IMR-90 (cell line): ENCODE results near the gene RAD51B. TPM values are rescaled to one million over a fixed set of nuclear protein-coding genes. Genes with fewer than 3 reads are reported as not detected.
A peak's percentile ranks its signal among the peaks of the same experiment; 100 is the strongest.
"Not testable (repeated sequence)": the region's sequence is repeated elsewhere in the genome, so short reads cannot be mapped to it uniquely, and the experiment has no call there.

Experiments
- ATAC-seq: fragments of 200-7000 bp; cut with Tn5 transposase; 2 replicates; pipeline ENCODE4 v1.9.1; 2020; ENCODE audit warnings: low read depth, mild to moderate bottlenecking, moderate library complexity
- BruUV-seq: library from RNA; stranded (reverse); fragments of 400-500 nt; replicated peaks from 2 replicates; lab custom pipeline; 2021; lab: Mats Ljungman, UMichigan
- CTCF ChIA-PET: fragments of 300-600 bp; formaldehyde crosslinking; extraction: SDS; loops from one replicate; lab custom pipeline; 2021; ENCODE audit warnings: antibody characterized with exemption; lab: Yijun Ruan, JAX
- POLR2A ChIA-PET: fragments of 300-600 bp; sonication (Branson Sonifier 250); formaldehyde crosslinking; loops from one replicate; lab custom pipeline; 2022; ENCODE audit warnings: antibody characterized with exemption; ENCODE audit not compliant: unreplicated experiment; lab: Charles Lee
- DNase-seq: peaks from one replicate; pipeline ENCODE4 v3.0.0; 2013
- H2AFZ ChIP-seq: replicated peaks from 2 replicates; pipeline ENCODE3; 2013; ENCODE audit warnings: low read length, mild to moderate bottlenecking; ENCODE audit not compliant: poor library complexity
- H2AK5ac ChIP-seq: 2 replicates; pipeline ENCODE4 v1.6.1; 2013; ENCODE audit warnings: low read depth, low read length, inconsistent platforms
- H2AK9ac ChIP-seq: replicated peaks from 2 replicates; pipeline ENCODE3; 2013; ENCODE audit warnings: mild to moderate bottlenecking, low read depth, low read length, moderate library complexity; ENCODE audit not compliant: poor library complexity
- H2BK120ac ChIP-seq: 2 replicates; pipeline ENCODE4 v1.6.1; 2013; ENCODE audit warnings: low read depth, low read length, inconsistent platforms
- H2BK15ac ChIP-seq: 3 replicates; pipeline ENCODE4 v1.6.1; 2013; ENCODE audit warnings: low read depth, low read length, inconsistent platforms
- H2BK20ac ChIP-seq: 2 replicates; pipeline ENCODE4 v1.6.1; 2013; ENCODE audit warnings: low read depth, mild to moderate bottlenecking, inconsistent platforms, low read length, moderate library complexity
- H2BK5ac ChIP-seq: 2 replicates; pipeline ENCODE4 v1.6.1; 2013; ENCODE audit warnings: mild to moderate bottlenecking, low read depth, low read length, inconsistent platforms; ENCODE audit not compliant: poor library complexity, severe bottlenecking
- H3K14ac ChIP-seq: replicated peaks from 2 replicates; pipeline ENCODE4 v1.6.1; 2013; ENCODE audit warnings: low read depth, low read length, inconsistent platforms
- H3K18ac ChIP-seq: 2 replicates; pipeline ENCODE4 v1.6.1; 2013; ENCODE audit warnings: low read depth, low read length, control low read depth
- H3K23ac ChIP-seq: 2 replicates; pipeline ENCODE4 v1.6.1; 2013; ENCODE audit warnings: low read depth, low read length, inconsistent platforms
- H3K27ac ChIP-seq: 2 replicates; pipeline ENCODE4 v1.5.1; 2013; ENCODE audit warnings: mild to moderate bottlenecking, control low read depth, low read length; ENCODE audit not compliant: insufficient read depth
- H3K27me3 ChIP-seq: 2 replicates; pipeline ENCODE4 v1.6.1; 2013; ENCODE audit warnings: low read length; ENCODE audit not compliant: control insufficient read depth, insufficient read depth
- H3K36me3 ChIP-seq: 2 replicates; pipeline ENCODE4 v1.6.1; 2013; ENCODE audit warnings: low read length, mixed read lengths; ENCODE audit not compliant: control insufficient read depth, insufficient read depth
- H3K4ac ChIP-seq: 2 replicates; pipeline ENCODE4 v1.6.1; 2013; ENCODE audit warnings: low read depth, low read length, inconsistent platforms
- H3K4me1 ChIP-seq: 2 replicates; pipeline ENCODE4 v1.6.1; 2013; ENCODE audit warnings: low read length, mixed read lengths; ENCODE audit not compliant: control insufficient read depth, insufficient read depth
- H3K4me2 ChIP-seq: 2 replicates; pipeline ENCODE4 v1.6.1; 2013; ENCODE audit warnings: low read depth, mild to moderate bottlenecking, control low read depth, low read length, moderate library complexity
- H3K4me3 ChIP-seq: 2 replicates; pipeline ENCODE4 v1.5.1; 2013; ENCODE audit warnings: low read depth, mild to moderate bottlenecking, control low read depth, low read length, moderate library complexity; ENCODE audit not compliant: insufficient read depth
- H3K56ac ChIP-seq: 2 replicates; pipeline ENCODE4 v1.6.1; 2013; ENCODE audit warnings: low read length, inconsistent platforms; ENCODE audit not compliant: insufficient read depth; ENCODE audit errors: extremely low read depth
- H3K79me1 ChIP-seq, 2 experiments: 2 replicates each; pipeline ENCODE4 v1.6.1; 2013; ENCODE audit warnings: low read length in 2 of 2, inconsistent platforms in 1 of 2, low read depth in 1 of 2
- H3K9ac ChIP-seq: 2 replicates; pipeline ENCODE4 v1.6.1; 2013; ENCODE audit warnings: low read depth, low read length, control low read depth
- H3K9me1 ChIP-seq: 2 replicates; pipeline ENCODE4 v1.6.1; 2013; ENCODE audit warnings: low read length, inconsistent platforms; ENCODE audit not compliant: insufficient read depth
- H3K9me3 ChIP-seq: 2 replicates; pipeline ENCODE4 v1.6.1; 2013; ENCODE audit warnings: low read length; ENCODE audit not compliant: control insufficient read depth, insufficient read depth
- H4K20me1 ChIP-seq: 2 replicates; pipeline ENCODE4 v1.6.1; 2013; ENCODE audit warnings: low read length, inconsistent platforms; ENCODE audit not compliant: insufficient read depth
- H4K5ac ChIP-seq: 2 replicates; pipeline ENCODE4 v1.6.1; 2013; ENCODE audit warnings: mild to moderate bottlenecking, low read depth, low read length, control low read depth
- H4K8ac ChIP-seq, 2 experiments: 2 replicates each; pipeline ENCODE4 v1.6.1; 2013; ENCODE audit warnings: low read depth in 2 of 2, low read length in 2 of 2, control low read depth in 1 of 2, inconsistent platforms in 1 of 2
- H4K91ac ChIP-seq: 2 replicates; pipeline ENCODE4 v1.6.1; 2013; ENCODE audit warnings: low read depth, low read length, inconsistent platforms; ENCODE audit not compliant: insufficient read depth
- BHLHE40 ChIP-seq: fragments of 150-350 bp; IDR thresholded peaks from 2 replicates; pipeline ENCODE4 v1.6.1; 2016; ENCODE audit warnings: mild to moderate bottlenecking, low read depth, low read length
- CEBPB ChIP-seq: IDR thresholded peaks from 2 replicates; pipeline ENCODE4 v1.6.1; 2012; ENCODE audit warnings: low read depth, low read length, improper control_type of control experiment
- CTCF ChIP-seq: conservative IDR thresholded peaks from 2 replicates; pipeline ENCODE4 v1.5.1; 2012; ENCODE audit warnings: mild to moderate bottlenecking, low read depth, low read length, improper control_type of control experiment
- MAZ ChIP-seq: IDR thresholded peaks from 2 replicates; pipeline ENCODE4 v1.6.1; 2012; ENCODE audit warnings: low read depth, mild to moderate bottlenecking, low read length, improper control_type of control experiment, moderate library complexity, borderline replicate concordance
- WGBS, 2 experiments: methylation state at CpG; one replicate each; pipeline versions ENCODE4 v1.1.5 to v1.1.7; 2013; ENCODE audit warnings: missing lambda C conversion rate in 2 of 2; ENCODE audit not compliant: insufficient read length in 1 of 2; ENCODE audit errors: extremely low coverage in 2 of 2; 5-methylcytosine and 5-hydroxymethylcytosine counted together
- dilution Hi-C: fragments of 300-500 bp; cut with HindIII; formaldehyde crosslinking; loops from one replicate; pipeline ENCODE4 v1.14.3; 2018; ENCODE audit warnings: low sequenced_read_pairs; ENCODE audit not compliant: unreplicated experiment
- in situ Hi-C: fragments of 300-500 bp; cut with MboI; formaldehyde crosslinking; loops from 3 replicates; pipeline ENCODE4 v1.14.3; 2019; ENCODE audit warnings: low sequenced_read_pairs, inconsistent platforms, mixed read lengths
- intact Hi-C: fragments of 100-400 bp; cut with micrococcal nuclease; formaldehyde crosslinking; loops from 2 replicates; pipeline ENCODE4 v1.10.0; 2022
- polyA plus RNA-seq, 3 experiments: library from polyadenylated mRNA; depleted of rRNA; stranded (reverse); fragments of >200 nt; gene quantifications; 2 replicates each; pipeline ENCODE4 v1.2.3, GENCODE V29; 2012; ENCODE audit warnings: low replicate concordance in 1 of 3
- total RNA-seq: library from RNA; depleted of rRNA; stranded (reverse); fragments of >200 nt; gene quantifications from 2 replicates; pipeline ENCODE4 v1.2.3, GENCODE V29; 2012

The RAD51B gene
- total and polyA plus RNA-seq, 2 of the 4 experiments (the other 2 are of a cell fraction) = 5.1 to 18.8 TPM

- no peak for TF ChIP-seq MAZ
Observed at GRCh38 chr14:68255693-68256178, 436.2 kb downstream of the RAD51B start (continued).

- ATAC-seq (no peak), DNase-seq (no peak)
- Histone ChIP-seq H4K20me1 (no peaks in the 10 kb centered on the region), H3K4me1 (peaks cover 8% of the 10 kb centered on the region), H2AK5ac (peak overlapping the region; percentile 18; the same call in 1 of the 2 replicates), H3K9me3 (no peaks in the 10 kb centered on the region), H3K27me3 (no peaks in the 10 kb centered on the region), H2AFZ (no peak overlapping the region), H2BK15ac (no peak overlapping the region), H4K5ac (no peak overlapping the region), H3K18ac (0 out of 2 replicates have a peak overlapping the region, but pooled peaks have one; percentile 47), H3K56ac (no peak overlapping the region), H3K79me1 (no peaks in the 10 kb centered on the region), H3K9ac (no peak overlapping the region), H4K8ac (no peak overlapping the region), H2BK5ac (no peak overlapping the region), H4K91ac (no peak overlapping the region), H3K9me1 (peaks cover 2% of the 10 kb centered on the region; the same call in 1 of the 2 replicates), H3K4ac (peak overlapping the region; percentile 34; the same call in 1 of the 2 replicates), H3K36me3 (no peaks in the 10 kb centered on the region), H3K23ac (no peak overlapping the region), H2AK9ac (no peak overlapping the region), H3K4me3 (no peak overlapping the region), H3K14ac (no peak overlapping the region), H3K4me2 (no peak overlapping the region), H2BK20ac (no peak overlapping the region), H2BK120ac (no peak overlapping the region), H3K27ac (no peak overlapping the region)
- ChIA-PET POLR2A (interaction anchor here (0.6 kb wide), 1 partner anchor 168 kb away, joined by 4 read pairs; no protein-coding TSS in a partner anchor), CTCF (no interaction called here)
- in situ Hi-C loops = loop anchor here (10.0 kb wide), 1 partner anchor 317 kb away; no protein-coding TSS in a partner anchor
- dilution Hi-C loops = no loop called here
- BruUV-seq = no TSS peak
- no CpG with 5 or more reads among the region's 4 CpGs for WGBS, 2 experiments
- TF ChIP-seq CEBPB (no peak), BHLHE40 (no peak), CTCF (no peak)
- intact Hi-C loops = no loop called here
Observed at GRCh38 chr14:68257969-68258368, 438.4 kb downstream of the RAD51B start.

GRCh38 chr14:68258995-68259394, 439.4 kb downstream of the RAD51B start:
- H3K4me1 ChIP-seq = peaks cover 10% of the 10 kb centered on the region
- BruUV-seq, H3K79me1 ChIP-seq, H2BK5ac ChIP-seq, H3K18ac ChIP-seq, H4K5ac ChIP-seq, H2AK5ac ChIP-seq, H3K36me3 ChIP-seq, intact Hi-C loops, H2AFZ ChIP-seq, H2BK15ac ChIP-seq, H4K8ac ChIP-seq, H3K14ac ChIP-seq, H3K56ac ChIP-seq, H3K9me1 ChIP-seq, H3K23ac ChIP-seq, H4K20me1 ChIP-seq, dilution Hi-C loops, POLR2A ChIA-PET, ATAC-seq, H3K4me2 ChIP-seq, H3K4me3 ChIP-seq, H2BK20ac ChIP-seq, H3K4ac ChIP-seq, H3K9ac ChIP-seq, H3K27ac ChIP-seq, H3K9me3 ChIP-seq, H3K27me3 ChIP-seq, H2AK9ac ChIP-seq, H2BK120ac ChIP-seq, DNase-seq, H4K91ac ChIP-seq: not testable (repeated sequence)
- CTCF ChIA-PET = interaction anchor here (1.1 kb wide), 1 partner anchor 12 kb away, joined by 4 read pairs; no protein-coding TSS in a partner anchor
- in situ Hi-C loops = loop anchor here (10.0 kb wide), 1 partner anchor 316 kb away; no protein-coding TSS in a partner anchor
- WGBS, 2 experiments = no CpG with 5 or more reads among the region's 2 CpGs
